HG02943 (cell line): ENCODE results near the gene SLC22A23.

Experiments
- ATAC-seq: cut with Tn5 transposase; IDR thresholded peaks from one replicate; pipeline ENCODE4 v1.9.1; 2021; ENCODE audit warnings: mild to moderate bottlenecking, low read depth, moderate library complexity; ENCODE audit not compliant: unreplicated experiment

The SLC22A23 gene

GRCh38 chr6:3343089-3343883 lies 113.6 kb downstream of the SLC22A23 start:
- no peak for ATAC-seq

- ATAC-seq: no peak
Measured at GRCh38 chr6:3341467-3341866, 115.4 kb downstream of the SLC22A23 start.

GRCh38 chr6:3340894-3341293 lies 116.0 kb downstream of the SLC22A23 start:
- ATAC-seq: no peak

- no peak for ATAC-seq
Measured at GRCh38 chr6:3340358-3340802, 116.5 kb downstream of the SLC22A23 start.

GRCh38 chr6:3339811-3340210 lies 117.0 kb downstream of the SLC22A23 start:
- no peak for ATAC-seq

GRCh38 chr6:3337521-3338350 lies 119.1 kb downstream of the SLC22A23 start:
- no peak for ATAC-seq

- ATAC-seq: no peak
Measured at GRCh38 chr6:3336859-3337515, 119.9 kb downstream of the SLC22A23 start.

GRCh38 chr6:3336066-3336786 lies 120.6 kb downstream of the SLC22A23 start:
- no peak for ATAC-seq

GRCh38 chr6:3335169-3335568 lies 121.7 kb downstream of the SLC22A23 start:
- no peak for ATAC-seq

GRCh38 chr6:3334555-3334954 lies 122.3 kb downstream of the SLC22A23 start:
- no peak for ATAC-seq

GRCh38 chr6:3333263-3333662 lies 123.6 kb downstream of the SLC22A23 start:
- ATAC-seq: peak; percentile 57

- ATAC-seq: no peak
Measured at GRCh38 chr6:3331971-3332370, 124.9 kb downstream of the SLC22A23 start.

GRCh38 chr6:3331494-3331893 lies 125.4 kb downstream of the SLC22A23 start:
- ATAC-seq: no peak

GRCh38 chr6:3330199-3330598 lies 126.7 kb downstream of the SLC22A23 start:
- no peak for ATAC-seq

GRCh38 chr6:3329393-3330051 lies 127.3 kb downstream of the SLC22A23 start:
- no peak for ATAC-seq

- ATAC-seq: no peak
Measured at GRCh38 chr6:3328796-3329195, 128.1 kb downstream of the SLC22A23 start.

GRCh38 chr6:3328145-3328544 lies 128.7 kb downstream of the SLC22A23 start:
- no peak for ATAC-seq

- no peak for ATAC-seq
Measured at GRCh38 chr6:3327403-3327802, 129.4 kb downstream of the SLC22A23 start.

- no peak for ATAC-seq
Measured at GRCh38 chr6:3326981-3327380, 129.9 kb downstream of the SLC22A23 start.
